ENCODE results near the gene MROH9.

The MROH9 gene

GRCh38 chr1:171107969-171108368 is 172.6 kb downstream of the MROH9 start:
- Histone ChIP-seq H3K36me3 (ENCODE audit: insufficient read depth) (no peaks in the 10 kb centered on the region), H3K4me1 (ENCODE audit: low read depth, poor library complexity, severe bottlenecking) (peaks cover 4% of the 10 kb centered on the region), H4K20me1 (ENCODE audit: insufficient read depth) (no peaks in the 10 kb centered on the region), H2AFZ (ENCODE audit: low read depth) (no peak overlapping the region), H3K4me3 (IDR thresholded peaks at IDR 0.05; ENCODE audit: insufficient read depth, low read depth, low read length) (no peak overlapping the region), H3K79me2 (ENCODE audit: insufficient read depth, low read depth) (no peaks in the 10 kb centered on the region), H3K4me2 (no peak overlapping the region), H3K27ac (no peak overlapping the region), H3K9ac (no peak overlapping the region), H3K27me3 (ENCODE audit: insufficient read depth, low read depth) (no peaks in the 10 kb centered on the region)
- TF ChIP-seq, protein P1, sequence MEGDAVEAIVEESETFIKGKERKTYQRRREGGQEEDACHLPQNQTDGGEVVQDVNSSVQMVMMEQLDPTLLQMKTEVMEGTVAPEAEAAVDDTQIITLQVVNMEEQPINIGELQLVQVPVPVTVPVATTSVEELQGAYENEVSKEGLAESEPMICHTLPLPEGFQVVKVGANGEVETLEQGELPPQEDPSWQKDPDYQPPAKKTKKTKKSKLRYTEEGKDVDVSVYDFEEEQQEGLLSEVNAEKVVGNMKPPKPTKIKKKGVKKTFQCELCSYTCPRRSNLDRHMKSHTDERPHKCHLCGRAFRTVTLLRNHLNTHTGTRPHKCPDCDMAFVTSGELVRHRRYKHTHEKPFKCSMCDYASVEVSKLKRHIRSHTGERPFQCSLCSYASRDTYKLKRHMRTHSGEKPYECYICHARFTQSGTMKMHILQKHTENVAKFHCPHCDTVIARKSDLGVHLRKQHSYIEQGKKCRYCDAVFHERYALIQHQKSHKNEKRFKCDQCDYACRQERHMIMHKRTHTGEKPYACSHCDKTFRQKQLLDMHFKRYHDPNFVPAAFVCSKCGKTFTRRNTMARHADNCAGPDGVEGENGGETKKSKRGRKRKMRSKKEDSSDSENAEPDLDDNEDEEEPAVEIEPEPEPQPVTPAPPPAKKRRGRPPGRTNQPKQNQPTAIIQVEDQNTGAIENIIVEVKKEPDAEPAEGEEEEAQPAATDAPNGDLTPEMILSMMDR (conservative IDR thresholded peaks at IDR 0.05; ENCODE audit: low read depth, low read length) = no peak

DNA sequence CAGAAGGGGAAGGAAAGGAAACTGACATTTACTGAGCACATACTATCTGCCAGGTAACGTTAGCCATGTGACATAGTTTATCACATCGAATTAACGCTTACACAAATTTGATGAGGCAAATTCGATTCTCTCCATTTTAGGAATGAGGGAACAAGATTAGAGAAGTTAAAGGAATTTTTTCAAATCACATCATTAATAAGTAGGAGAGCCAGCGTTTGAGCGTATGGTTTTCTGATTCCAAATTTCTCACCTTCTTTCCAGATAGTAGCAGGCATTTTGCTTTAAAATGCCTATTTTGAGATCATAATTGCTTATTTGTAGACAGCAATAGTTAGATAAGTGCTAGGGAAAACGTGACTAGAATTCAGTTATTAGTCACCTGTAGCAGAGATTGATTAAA is 174.6 kb downstream of the MROH9 start:
- Histone ChIP-seq H2AFZ (ENCODE audit: low read depth) (no peak overlapping the region), H3K4me1 (ENCODE audit: low read depth, poor library complexity, severe bottlenecking) (no peaks in the 10 kb centered on the region), H3K4me3 (IDR thresholded peaks at IDR 0.05; ENCODE audit: insufficient read depth, low read depth, low read length) (no peak overlapping the region), H4K20me1 (ENCODE audit: insufficient read depth) (no peaks in the 10 kb centered on the region), H3K9ac (no peak overlapping the region), H3K4me2 (no peak overlapping the region), H3K36me3 (ENCODE audit: insufficient read depth) (no peaks in the 10 kb centered on the region), H3K27me3 (ENCODE audit: insufficient read depth, low read depth) (no peaks in the 10 kb centered on the region), H3K79me2 (ENCODE audit: insufficient read depth, low read depth) (no peaks in the 10 kb centered on the region), H3K27ac (no peak overlapping the region)
- TF ChIP-seq, protein P1 (conservative IDR thresholded peaks at IDR 0.05; ENCODE audit: low read depth, low read length) = no peak

GRCh38 chr1:171110621-171111326 is 175.4 kb downstream of the MROH9 start:
- no peaks in the 10 kb centered on the region for H3K27me3 ChIP-seq (ENCODE audit: insufficient read depth, low read depth)
- no peak overlapping the region for H3K9ac ChIP-seq
- no peaks in the 10 kb centered on the region for H3K4me1 ChIP-seq (ENCODE audit: low read depth, poor library complexity, severe bottlenecking)
- no peaks in the 10 kb centered on the region for H4K20me1 ChIP-seq (ENCODE audit: insufficient read depth)
- no peak overlapping the region for H3K4me2 ChIP-seq
- no peak overlapping the region for H3K27ac ChIP-seq
- TF ChIP-seq, protein P1 (conservative IDR thresholded peaks at IDR 0.05; ENCODE audit: low read depth, low read length) = no peak
- H3K36me3 ChIP-seq (ENCODE audit: insufficient read depth) = no peaks in the 10 kb centered on the region
- H2AFZ ChIP-seq (ENCODE audit: low read depth) = no peak overlapping the region
- H3K4me3 ChIP-seq (IDR thresholded peaks at IDR 0.05; ENCODE audit: insufficient read depth, low read depth, low read length) = no peak overlapping the region
- no peaks in the 10 kb centered on the region for H3K79me2 ChIP-seq (ENCODE audit: insufficient read depth, low read depth)

DNA sequence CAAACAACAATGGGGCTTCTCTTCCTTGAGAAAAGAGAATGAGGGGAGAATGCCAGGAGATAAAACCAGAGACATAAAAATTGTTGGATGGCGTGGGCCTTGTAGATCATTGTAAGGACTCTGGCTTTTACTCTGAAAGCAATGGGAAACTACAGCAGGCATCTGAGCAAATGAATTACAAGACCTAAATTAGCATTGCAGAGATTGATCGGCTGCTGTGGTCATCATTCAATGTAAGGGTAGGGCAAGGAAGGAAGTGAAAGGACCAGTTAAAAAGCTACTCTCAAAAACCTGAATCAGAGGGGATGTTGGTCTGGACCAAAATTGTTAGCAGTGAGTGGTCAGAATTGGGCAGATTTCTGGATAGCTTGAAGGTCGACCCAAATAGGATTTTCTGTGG is 176.8 kb downstream of the MROH9 start:
- Histone ChIP-seq H2AFZ (ENCODE audit: low read depth) (no peak overlapping the region), H3K36me3 (ENCODE audit: insufficient read depth) (no peaks in the 10 kb centered on the region), H3K4me2 (no peak overlapping the region), H4K20me1 (ENCODE audit: insufficient read depth) (no peaks in the 10 kb centered on the region), H3K9ac (no peak overlapping the region), H3K4me1 (ENCODE audit: low read depth, poor library complexity, severe bottlenecking) (peaks cover 10% of the 10 kb centered on the region), H3K27me3 (ENCODE audit: insufficient read depth, low read depth) (no peaks in the 10 kb centered on the region), H3K27ac (no peak overlapping the region), H3K79me2 (ENCODE audit: insufficient read depth, low read depth) (no peaks in the 10 kb centered on the region), H3K4me3 (IDR thresholded peaks at IDR 0.05; ENCODE audit: insufficient read depth, low read depth, low read length) (no peak overlapping the region)
- TF ChIP-seq, protein P1 (conservative IDR thresholded peaks at IDR 0.05; ENCODE audit: low read depth, low read length) = no peak

Measured in KMS-11 (cell line).